ENCODE measurements around the gene ZCWPW1. TPM values are rescaled to one million over a fixed set of nuclear protein-coding genes. Genes with fewer than 3 reads are reported as not detected.

Gene ZCWPW1
- total and polyA plus RNA-seq, 2 experiments from 2014 or later, result 7.9 to 13.0 TPM

DNA sequence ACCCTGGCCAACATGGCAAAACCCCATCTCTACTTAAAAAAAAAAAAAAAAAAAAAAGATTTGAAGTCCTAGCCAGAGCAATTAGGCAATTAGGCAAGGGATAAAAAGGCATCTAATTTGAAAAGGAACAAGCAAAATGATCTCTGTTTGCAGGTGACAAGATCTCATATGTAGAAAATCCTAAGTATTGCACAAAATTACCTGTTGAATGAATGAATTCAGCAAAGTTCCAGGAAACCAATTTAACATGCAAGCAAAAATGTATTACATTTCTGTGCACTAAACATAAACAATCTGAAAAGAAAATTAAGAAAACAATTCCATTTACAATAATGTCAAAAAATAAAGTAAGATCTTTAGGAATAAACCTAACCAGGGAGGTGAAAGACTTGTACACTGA, 65.4 kb downstream of the ZCWPW1 start:
- DNase-seq (ENCODE audit: low read depth in 1 of 2, low spot score in 1 of 2), result no peak
- no peaks in the 10 kb centered on the region for H3K4me1 ChIP-seq (ENCODE audit: low read depth)
- H3K36me3 ChIP-seq, result peaks cover 42% of the 10 kb centered on the region
- no peak overlapping the region for H3K4me3 ChIP-seq
- H3K27me3 ChIP-seq, result no peaks in the 10 kb centered on the region
- H3K9me3 ChIP-seq (ENCODE audit: low read depth), result no peaks in the 10 kb centered on the region
- H3K27ac ChIP-seq, result no peak overlapping the region
- TF ChIP-seq, protein P1, sequence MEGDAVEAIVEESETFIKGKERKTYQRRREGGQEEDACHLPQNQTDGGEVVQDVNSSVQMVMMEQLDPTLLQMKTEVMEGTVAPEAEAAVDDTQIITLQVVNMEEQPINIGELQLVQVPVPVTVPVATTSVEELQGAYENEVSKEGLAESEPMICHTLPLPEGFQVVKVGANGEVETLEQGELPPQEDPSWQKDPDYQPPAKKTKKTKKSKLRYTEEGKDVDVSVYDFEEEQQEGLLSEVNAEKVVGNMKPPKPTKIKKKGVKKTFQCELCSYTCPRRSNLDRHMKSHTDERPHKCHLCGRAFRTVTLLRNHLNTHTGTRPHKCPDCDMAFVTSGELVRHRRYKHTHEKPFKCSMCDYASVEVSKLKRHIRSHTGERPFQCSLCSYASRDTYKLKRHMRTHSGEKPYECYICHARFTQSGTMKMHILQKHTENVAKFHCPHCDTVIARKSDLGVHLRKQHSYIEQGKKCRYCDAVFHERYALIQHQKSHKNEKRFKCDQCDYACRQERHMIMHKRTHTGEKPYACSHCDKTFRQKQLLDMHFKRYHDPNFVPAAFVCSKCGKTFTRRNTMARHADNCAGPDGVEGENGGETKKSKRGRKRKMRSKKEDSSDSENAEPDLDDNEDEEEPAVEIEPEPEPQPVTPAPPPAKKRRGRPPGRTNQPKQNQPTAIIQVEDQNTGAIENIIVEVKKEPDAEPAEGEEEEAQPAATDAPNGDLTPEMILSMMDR (IDR thresholded peaks at IDR 0.05; ENCODE audit: low read depth, low read length), result no peak

DNA sequence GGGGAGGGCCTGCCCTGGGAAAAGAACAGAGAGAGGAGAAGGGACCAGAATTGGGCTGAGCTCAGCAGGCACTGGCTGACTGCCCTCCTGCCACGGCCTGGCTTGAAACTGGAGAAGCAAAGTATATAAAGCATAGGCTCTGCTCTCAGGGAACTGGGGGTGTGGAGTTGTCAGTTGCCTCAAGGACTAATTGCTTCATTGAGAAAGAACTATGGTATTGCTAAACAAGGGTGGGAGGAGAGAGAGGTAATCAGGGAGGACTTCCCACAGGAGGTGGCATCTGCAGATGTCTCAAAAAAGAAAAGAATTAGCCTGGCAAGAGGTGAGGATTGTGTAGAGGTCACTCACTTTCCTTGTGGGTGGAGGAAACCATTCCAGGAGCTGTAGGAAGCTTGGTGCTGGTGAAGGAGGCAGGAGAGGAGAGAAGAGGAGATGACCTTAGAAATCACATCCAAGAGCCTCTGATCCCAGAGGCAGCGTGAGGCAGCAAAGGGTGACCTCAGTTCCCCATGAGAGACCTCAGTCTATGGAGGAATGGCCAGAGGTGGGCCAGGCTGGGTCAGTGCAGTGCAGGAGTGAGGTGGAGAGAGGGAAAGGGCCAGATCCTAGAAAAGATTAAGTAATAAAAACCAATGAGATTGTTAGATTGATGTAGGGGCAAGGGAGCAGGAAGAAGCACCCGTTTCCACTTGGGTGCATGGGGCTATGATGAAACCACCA, 68.2 kb downstream of the ZCWPW1 start:
- Histone ChIP-seq H3K9me3 (ENCODE audit: low read depth) (no peaks in the 10 kb centered on the region), H3K27ac (no peak overlapping the region), H3K27me3 (no peaks in the 10 kb centered on the region), H3K4me3 (no peak overlapping the region), H3K4me1 (ENCODE audit: low read depth) (no peaks in the 10 kb centered on the region), H3K36me3 (peaks cover 45% of the 10 kb centered on the region)
- TF ChIP-seq, protein P1 (IDR thresholded peaks at IDR 0.05; ENCODE audit: low read depth, low read length), result no peak
- DNase-seq (ENCODE audit: low read depth in 1 of 2, low spot score in 1 of 2), result no peak

DNA sequence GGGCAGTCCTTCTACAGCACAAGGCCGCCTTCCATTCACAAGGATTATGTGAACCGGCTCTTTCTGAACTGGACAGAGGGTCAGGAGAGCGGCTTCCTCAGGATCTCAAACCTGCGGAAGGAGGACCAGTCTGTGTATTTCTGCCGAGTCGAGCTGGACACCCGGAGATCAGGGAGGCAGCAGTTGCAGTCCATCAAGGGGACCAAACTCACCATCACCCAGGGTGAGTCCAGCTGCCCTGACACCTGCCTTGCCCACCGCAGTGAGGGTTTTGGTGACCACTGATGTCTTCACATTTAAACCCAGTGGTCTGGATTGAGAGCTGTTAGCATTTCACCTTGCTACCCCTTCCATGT, 69.7 kb downstream of the ZCWPW1 start:
- Histone ChIP-seq H3K27me3 (no peaks in the 10 kb centered on the region), H3K4me3 (no peak overlapping the region), H3K27ac (no peak overlapping the region), H3K9me3 (ENCODE audit: low read depth) (no peaks in the 10 kb centered on the region), H3K4me1 (ENCODE audit: low read depth) (no peaks in the 10 kb centered on the region), H3K36me3 (peaks cover 49% of the 10 kb centered on the region)
- no peak for DNase-seq (ENCODE audit: low read depth in 1 of 2, low spot score in 1 of 2)
- TF ChIP-seq, protein P1 (IDR thresholded peaks at IDR 0.05; ENCODE audit: low read depth, low read length), result no peak

DNA sequence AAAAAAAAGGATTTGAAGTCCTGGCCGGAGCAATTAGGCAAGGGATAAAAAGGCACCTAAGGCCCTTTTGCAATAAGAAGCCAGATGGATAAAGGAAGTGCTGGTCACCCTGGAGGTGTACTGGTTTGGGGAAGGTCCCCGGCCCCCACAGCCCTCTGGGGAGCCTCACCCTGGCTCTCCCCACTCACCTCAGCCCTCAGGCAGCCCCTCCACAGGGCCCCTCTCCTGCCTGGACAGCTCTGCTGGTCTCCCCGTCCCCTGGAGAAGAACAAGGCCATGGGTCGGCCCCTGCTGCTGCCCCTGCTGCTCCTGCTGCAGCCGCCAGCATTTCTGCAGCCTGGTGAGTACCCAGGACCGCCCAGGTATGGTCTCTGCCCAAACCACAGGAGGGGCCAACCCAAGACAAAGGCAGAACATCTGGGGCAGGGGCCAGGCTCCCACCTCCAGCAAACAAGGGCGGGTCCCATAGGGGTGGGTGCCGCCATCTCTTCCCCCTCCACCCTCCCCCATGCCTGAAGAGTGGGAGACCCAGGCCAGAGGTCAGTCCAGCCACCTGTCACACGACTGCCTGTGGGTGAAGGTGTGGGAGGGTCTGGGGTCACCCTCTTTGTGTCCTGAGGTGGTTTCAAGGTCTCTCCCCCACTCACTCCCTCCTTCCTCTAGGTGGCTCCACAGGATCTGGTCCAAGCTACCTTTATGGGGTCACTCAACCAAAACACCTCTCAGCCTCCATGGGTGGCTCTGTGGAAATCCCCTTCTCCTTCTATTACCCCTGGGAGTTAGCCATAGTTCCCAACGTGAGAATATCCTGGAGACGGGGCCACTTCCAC, 70.3 kb downstream of the ZCWPW1 start, which contains the start of gene PILRB:
Gene PILRB, plus strand, starts transcription at position 91 of the 830 bp plus-strand sequence. Its CDS starts 186 bp downstream, at position 277.
- H3K4me3 ChIP-seq, result no peak within 1 kb of the TSS
- DNase-seq (ENCODE audit: low read depth in 1 of 2, low spot score in 1 of 2), result no peak
- H3K27ac ChIP-seq, result no peak within 1 kb of the TSS
- H3K27me3 ChIP-seq, result no peaks in the 10 kb centered on the region
- no peaks in the 10 kb centered on the region for H3K4me1 ChIP-seq (ENCODE audit: low read depth)
- no peaks in the 10 kb centered on the region for H3K9me3 ChIP-seq (ENCODE audit: low read depth)
- peaks cover 51% of the 10 kb centered on the region for H3K36me3 ChIP-seq
- TF ChIP-seq, protein P1 (IDR thresholded peaks at IDR 0.05; ENCODE audit: low read depth, low read length), result peak; percentile 7

DNA sequence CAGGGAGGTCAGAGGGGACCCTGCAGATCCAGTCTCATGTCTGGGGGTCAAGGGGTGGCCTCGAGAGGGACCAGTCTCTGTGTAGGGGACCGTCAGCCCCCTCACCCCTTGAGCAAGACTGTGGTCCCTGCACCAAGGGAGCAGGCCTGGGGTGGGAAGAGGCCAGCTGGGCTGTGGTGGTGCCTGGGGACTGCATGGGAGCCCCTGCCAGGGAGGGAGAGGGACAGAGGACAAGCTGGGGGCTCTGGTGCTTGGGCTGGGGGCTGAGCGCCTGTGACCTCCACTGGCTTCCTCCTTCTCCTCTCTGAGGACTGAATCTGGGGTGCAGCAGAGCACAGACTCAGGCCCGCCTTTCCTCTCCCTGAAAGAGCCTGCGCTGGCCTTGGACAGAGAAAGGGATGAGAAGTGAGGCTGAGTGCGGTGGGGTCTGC, 71.4 kb downstream of the ZCWPW1 start:
- peaks cover 43% of the 10 kb centered on the region for H3K36me3 ChIP-seq
- DNase-seq (ENCODE audit: low read depth in 1 of 2, low spot score in 1 of 2), result no peak

More for the DNA sequence above, 71.4 kb downstream of the ZCWPW1 start:
- TF ChIP-seq, protein P1 (IDR thresholded peaks at IDR 0.05; ENCODE audit: low read depth, low read length), result no peak
- H3K9me3 ChIP-seq (ENCODE audit: low read depth), result no peaks in the 10 kb centered on the region
- H3K27me3 ChIP-seq, result no peaks in the 10 kb centered on the region
- no peak overlapping the region for H3K4me3 ChIP-seq
- H3K4me1 ChIP-seq (ENCODE audit: low read depth), result no peaks in the 10 kb centered on the region
- no peak overlapping the region for H3K27ac ChIP-seq
